Stimulated activated CD8-positive, alpha-beta memory T cell treated with anti-CD3 and anti-CD28 coated beads, Interleukin-15, amount 100 ng/mL, for 48 hours (primary cell): Measurements from ENCODE around the gene ATF6.

ENCODE experiments used
- DNase-seq, 2 donors: peaks; one replicate each; pipeline ENCODE4 v3.0.0-alpha.2; 2020; ENCODE audit warnings: low read depth in 2 of 2

The ATF6 gene

GRCh38 chr1:161887730-161888287, 121.7 kb downstream of the ATF6 start:
- DNase-seq, result no peak

- DNase-seq, result no peak
Measured at GRCh38 chr1:161890574-161890973, 124.5 kb downstream of the ATF6 start.

GRCh38 chr1:161899091-161899490, 133.0 kb downstream of the ATF6 start:
- DNase-seq, result no peak

DNA sequence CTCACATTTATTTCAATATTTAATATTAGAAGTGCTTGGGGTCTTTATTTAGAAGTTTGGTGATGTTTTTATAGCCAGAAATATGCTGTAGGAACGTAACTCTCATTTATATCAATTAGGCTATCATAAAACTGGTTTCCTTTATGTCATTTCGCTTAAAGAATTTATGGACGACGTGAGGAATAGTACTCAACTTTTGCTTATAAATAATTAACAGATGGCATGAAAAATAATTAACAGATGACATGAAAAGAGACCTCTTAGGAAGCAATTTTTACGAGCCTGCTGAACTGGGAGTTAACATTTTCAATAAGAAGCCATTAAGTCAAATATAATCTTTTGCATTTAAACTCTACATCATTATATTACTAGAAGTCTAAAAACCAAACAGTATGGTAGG, 134.0 kb downstream of the ATF6 start:
- DNase-seq, result no peak

- no peak for DNase-seq
Measured at GRCh38 chr1:161902182-161902581, 136.1 kb downstream of the ATF6 start.

- peak in 1 of 2 donors; percentile 5 for DNase-seq
Measured at GRCh38 chr1:161905269-161905884, 139.3 kb downstream of the ATF6 start.

GRCh38 chr1:161907265-161907664, 141.1 kb downstream of the ATF6 start:
- no peak for DNase-seq

GRCh38 chr1:161908264-161908663, 142.1 kb downstream of the ATF6 start:
- no peak for DNase-seq

DNA sequence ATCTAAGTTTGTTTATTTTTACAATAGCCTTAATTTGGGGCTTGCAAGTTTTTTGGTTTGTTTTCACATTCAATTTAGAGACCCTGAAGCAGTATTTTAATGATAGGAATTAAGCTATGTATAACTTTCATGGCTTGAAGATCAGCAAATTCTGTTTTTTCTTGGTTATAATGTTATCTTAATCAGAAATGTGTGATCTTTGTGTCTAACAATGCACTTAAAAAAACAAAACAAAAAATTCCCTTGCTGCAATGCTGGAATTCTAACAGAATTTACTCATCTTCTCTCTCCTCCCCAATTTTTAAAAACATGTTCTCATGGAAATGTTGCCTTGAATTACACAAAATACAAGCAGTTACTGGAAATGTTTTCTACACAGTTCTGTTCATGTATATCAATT, 144.5 kb downstream of the ATF6 start:
- no peak for DNase-seq

- DNase-seq, result no peak
Measured at GRCh38 chr1:161913482-161914140, 147.5 kb downstream of the ATF6 start.

DNA sequence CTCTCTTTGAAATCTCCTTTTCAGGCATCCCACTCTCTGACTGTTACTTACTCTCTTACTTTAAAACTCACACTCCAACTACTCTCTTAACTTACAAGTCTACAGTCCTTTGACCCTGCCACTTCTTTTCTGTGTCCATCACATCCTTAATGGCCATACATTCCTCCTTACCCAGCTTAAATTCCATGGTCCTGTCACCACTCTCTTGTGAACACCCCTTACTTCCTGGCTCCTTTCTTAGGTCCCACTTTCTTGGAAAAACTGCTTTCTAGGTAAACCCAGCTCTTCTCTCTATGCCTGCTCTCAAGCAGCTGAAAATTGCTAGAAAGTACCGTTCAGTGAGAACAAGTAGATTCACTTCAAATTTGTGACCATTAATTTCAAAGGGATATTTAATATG, 148.5 kb downstream of the ATF6 start:
- DNase-seq, result no peak

GRCh38 chr1:161915051-161915503, 149.0 kb downstream of the ATF6 start:
- peak; percentile 6 to 16 for DNase-seq

GRCh38 chr1:161915978-161916377, 149.9 kb downstream of the ATF6 start:
- no peak for DNase-seq

DNA sequence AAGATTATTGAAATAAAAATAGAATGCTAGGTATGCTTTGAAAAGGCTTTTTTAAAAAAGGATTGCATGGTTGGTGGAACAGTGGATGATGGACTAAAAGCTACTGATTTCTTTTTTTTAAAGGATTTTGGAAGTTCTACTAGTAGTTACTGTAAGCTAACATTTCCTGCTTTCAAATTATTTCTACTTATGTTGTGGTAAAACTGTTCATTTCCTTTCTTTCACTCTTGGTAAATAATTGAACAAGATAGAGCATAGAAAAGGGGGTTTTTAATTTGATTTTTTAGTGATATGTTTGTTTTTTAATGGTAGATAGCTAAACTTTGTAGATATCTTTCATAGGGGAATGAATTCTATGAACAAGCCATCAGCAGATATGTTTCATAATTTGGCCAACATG, 153.1 kb downstream of the ATF6 start:
- no peak for DNase-seq

DNA sequence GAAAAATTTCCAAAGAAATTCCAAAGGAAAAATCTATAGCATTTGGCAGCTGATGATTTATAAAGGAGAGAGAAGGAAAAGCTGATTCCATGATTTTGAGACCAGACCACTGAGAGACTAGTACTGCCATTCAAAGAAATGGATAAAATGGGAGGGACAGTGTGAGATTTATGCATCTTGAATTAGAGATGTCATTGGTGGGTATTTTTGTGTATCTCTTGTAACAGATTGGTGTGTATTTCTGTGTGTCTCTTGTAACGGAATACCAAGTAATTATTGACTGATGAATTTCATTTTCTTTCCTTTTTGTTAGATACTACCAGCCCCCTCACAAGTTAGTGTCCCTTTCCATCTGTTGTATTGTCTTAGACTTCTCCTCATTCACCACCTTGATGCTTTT, 155.4 kb downstream of the ATF6 start:
- DNase-seq, result no peak

DNA sequence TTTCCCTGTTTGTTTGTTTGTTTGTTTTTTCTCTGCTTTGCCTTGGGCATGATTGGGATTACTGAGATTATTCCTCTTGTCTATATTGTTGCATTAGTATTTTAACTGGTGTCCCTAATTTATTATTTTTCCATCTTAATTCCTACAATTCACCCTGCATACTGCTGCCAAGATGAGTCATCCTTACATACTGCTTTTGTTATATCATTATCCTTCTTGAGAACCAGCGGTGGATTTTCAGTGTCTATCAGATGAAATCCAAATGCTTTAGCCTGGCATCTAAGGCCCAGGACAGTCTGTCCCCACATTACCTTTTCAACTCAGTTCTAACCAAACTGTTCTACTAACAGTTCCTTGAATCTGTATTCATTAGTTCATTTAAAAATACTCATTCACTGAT, 155.9 kb downstream of the ATF6 start:
- DNase-seq, result no peak

GRCh38 chr1:161928056-161928455, 161.9 kb downstream of the ATF6 start:
- DNase-seq, result no peak

GRCh38 chr1:161929137-161929536, 163.0 kb downstream of the ATF6 start:
- DNase-seq, result no peak

- DNase-seq, result no peak
Measured at GRCh38 chr1:161930064-161930463, 163.9 kb downstream of the ATF6 start.

DNA sequence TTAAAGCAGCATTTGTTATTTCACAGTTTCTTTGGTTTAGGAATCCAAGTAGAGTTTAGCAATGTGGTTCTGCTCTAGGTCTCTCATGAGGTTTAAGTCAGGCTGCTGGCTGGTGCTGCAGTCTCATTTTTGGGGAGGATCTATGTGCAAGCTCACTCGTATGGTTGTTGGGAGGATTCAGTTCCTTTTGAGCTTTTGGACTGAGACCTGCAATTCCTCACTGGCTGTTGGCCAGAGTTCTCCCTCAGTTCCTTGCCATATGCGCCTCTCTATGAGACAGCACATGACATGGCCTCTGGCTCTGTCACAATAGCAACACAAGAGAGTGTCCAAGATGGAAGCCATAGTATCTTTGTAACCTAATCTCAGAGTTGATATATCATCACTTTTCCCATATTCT, 166.5 kb downstream of the ATF6 start:
- DNase-seq, result no peak

- no peak for DNase-seq
Measured at GRCh38 chr1:161933592-161934588, 167.8 kb downstream of the ATF6 start.

DNA sequence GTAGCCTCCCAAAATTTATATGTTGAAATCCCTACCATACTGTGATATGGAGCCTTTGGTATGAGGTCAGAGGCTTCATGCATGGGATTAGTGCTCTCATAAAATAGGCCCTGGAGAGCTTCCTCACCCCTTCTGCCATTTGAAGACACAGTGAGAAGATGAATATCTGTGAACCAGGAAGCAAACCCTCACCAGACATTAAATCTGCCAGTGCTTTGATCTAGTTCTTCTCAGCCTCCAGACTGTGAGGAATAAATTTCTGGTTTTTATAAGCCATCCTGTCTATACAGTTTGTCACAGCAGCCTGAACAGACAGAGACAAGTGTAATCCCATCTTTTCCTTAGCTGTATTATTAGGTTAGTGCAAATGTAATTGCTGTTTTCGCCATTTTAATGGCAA, 169.1 kb downstream of the ATF6 start:
- no peak for DNase-seq
